GM12801 (cell line): ENCODE results near the gene PLD4.

ENCODE experiments used
- TF ChIP-seq, protein P1 (sequence below): IDR thresholded peaks from one replicate; pipeline ENCODE4 v1.5.1; 2011; ENCODE audit warnings: control low read depth; ENCODE audit not compliant: insufficient read length; ENCODE audit errors: extremely low read depth

PLD4 gene

DNA sequence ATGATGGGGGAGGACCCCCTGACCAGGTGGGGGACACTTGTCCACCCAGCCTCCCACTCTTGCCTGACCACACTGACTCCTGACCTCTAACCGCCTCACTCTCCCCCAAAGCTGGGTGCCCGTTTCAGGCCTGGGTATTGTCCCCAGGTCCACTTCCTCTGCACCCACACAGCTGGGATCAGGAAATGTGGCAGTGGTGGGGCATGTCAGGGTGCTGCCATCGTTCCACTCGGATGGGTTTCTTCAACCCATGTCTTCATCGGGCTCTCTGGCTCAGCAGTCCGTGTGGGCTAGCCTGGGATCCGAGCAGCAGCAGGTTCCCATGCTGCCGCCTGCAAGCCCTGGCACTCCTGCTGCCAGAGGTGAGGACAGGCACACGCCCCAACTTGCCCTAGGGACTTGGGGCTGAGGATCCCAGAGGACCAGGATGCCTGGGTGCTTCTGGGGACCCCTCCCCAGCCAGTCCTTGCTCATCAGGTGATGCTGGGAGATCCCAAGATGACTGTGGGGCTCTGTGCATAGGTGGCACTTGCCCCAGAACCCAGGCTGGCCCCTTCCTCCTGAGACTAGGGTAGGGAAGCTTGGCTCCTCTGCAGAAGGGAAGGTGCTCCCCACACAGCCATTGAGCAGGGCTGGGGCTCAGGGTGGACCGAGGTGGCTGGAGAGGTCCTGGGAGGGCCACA lies 58.0 kb downstream of the PLD4 start:
- TF ChIP-seq, protein P1, sequence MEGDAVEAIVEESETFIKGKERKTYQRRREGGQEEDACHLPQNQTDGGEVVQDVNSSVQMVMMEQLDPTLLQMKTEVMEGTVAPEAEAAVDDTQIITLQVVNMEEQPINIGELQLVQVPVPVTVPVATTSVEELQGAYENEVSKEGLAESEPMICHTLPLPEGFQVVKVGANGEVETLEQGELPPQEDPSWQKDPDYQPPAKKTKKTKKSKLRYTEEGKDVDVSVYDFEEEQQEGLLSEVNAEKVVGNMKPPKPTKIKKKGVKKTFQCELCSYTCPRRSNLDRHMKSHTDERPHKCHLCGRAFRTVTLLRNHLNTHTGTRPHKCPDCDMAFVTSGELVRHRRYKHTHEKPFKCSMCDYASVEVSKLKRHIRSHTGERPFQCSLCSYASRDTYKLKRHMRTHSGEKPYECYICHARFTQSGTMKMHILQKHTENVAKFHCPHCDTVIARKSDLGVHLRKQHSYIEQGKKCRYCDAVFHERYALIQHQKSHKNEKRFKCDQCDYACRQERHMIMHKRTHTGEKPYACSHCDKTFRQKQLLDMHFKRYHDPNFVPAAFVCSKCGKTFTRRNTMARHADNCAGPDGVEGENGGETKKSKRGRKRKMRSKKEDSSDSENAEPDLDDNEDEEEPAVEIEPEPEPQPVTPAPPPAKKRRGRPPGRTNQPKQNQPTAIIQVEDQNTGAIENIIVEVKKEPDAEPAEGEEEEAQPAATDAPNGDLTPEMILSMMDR = no peak
